SH-SY5Y (cell line): Measurements from ENCODE around the gene ETV5.

Experiments
- GATA2 ChIP-seq: IDR thresholded peaks from 2 replicates; pipeline ENCODE4 v1.6.1; 2011; ENCODE audit warnings: mild to moderate bottlenecking, low read depth, low read length
- GATA3 ChIP-seq: IDR thresholded peaks from 2 replicates; pipeline ENCODE4 v1.6.1; 2011; ENCODE audit warnings: low read depth, mild to moderate bottlenecking, low read length, moderate library complexity

DNA sequence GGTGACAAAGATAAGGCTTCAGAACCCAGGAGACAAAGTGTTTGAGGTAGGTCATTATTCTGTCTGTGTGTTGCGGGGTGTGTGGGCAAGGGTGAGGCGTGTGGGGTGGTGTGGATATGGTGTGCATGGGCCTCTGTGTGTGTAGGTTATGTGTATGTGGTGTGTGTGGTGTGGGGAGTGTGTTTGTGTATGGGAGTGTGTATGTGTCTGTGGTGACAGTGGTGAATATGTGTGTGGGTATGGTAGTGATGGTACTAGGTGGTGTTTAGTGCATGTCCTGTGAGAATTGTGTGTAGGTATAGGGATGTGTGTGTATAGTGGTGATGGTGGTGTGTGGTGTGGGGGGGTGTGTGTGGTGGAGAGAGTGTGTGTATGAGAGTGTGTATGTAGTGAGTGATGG lies 16.2 kb upstream of the ETV5 start:
- TF ChIP-seq GATA2, result no peak
- no peak for TF ChIP-seq GATA3
